Measurements from ENCODE around the gene HNRNPLL. TPM values are rescaled to one million over a fixed set of nuclear protein-coding genes. Genes with fewer than 3 reads are reported as not detected.
"Not testable (repeated sequence)": the region's sequence is repeated elsewhere in the genome, so short reads cannot be mapped to it uniquely, and the experiment has no call there.

The HNRNPLL gene
- total RNA-seq = 27.1 and 29.6 TPM in 2 replicates

DNA sequence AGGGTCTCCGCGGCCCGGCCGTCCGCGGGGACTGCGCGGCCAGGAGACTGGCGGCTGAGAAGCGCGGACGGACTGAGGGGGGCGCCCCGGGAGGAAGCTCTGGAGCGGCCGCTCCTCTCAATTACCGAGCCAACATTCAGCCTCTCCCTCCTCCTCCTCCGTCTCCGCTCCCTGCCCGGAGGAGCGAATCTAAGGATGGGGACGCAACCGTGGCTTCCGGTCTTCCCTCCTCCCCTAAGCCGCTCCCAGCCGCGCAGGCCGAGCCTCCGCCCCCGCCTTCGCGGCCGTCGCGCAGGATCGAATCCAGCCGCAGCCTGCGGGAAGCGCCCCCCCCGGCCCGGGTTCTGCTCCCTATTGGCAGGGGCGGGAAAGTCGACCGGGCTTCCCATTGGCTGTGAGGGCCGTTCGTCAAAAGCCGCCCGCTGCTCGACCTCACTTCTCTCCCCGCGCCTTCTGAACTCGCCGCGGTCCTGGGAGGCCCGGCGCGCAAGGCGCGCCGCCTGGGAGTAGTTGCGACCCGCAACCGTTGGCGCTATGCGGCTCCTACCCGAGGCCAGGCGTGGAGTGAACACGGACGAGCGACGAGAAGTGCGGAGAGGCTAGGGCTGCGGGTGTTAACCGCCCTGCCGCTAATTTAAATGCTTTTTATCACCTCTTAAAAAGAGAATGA is at the start of gene HNRNPLL:
Gene HNRNPLL (minus strand): TSS at position 197 of the 670 bp plus-strand sequence. CDS start 302 bp downstream, outside the sequence.
- peak; percentile 59 for DNase-seq (ENCODE audit: low read depth)
- TF ChIP-seq, protein P1, sequence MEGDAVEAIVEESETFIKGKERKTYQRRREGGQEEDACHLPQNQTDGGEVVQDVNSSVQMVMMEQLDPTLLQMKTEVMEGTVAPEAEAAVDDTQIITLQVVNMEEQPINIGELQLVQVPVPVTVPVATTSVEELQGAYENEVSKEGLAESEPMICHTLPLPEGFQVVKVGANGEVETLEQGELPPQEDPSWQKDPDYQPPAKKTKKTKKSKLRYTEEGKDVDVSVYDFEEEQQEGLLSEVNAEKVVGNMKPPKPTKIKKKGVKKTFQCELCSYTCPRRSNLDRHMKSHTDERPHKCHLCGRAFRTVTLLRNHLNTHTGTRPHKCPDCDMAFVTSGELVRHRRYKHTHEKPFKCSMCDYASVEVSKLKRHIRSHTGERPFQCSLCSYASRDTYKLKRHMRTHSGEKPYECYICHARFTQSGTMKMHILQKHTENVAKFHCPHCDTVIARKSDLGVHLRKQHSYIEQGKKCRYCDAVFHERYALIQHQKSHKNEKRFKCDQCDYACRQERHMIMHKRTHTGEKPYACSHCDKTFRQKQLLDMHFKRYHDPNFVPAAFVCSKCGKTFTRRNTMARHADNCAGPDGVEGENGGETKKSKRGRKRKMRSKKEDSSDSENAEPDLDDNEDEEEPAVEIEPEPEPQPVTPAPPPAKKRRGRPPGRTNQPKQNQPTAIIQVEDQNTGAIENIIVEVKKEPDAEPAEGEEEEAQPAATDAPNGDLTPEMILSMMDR (conservative IDR thresholded peaks at IDR 0.05; ENCODE audit: low read depth, low read length) = no peak

DNA sequence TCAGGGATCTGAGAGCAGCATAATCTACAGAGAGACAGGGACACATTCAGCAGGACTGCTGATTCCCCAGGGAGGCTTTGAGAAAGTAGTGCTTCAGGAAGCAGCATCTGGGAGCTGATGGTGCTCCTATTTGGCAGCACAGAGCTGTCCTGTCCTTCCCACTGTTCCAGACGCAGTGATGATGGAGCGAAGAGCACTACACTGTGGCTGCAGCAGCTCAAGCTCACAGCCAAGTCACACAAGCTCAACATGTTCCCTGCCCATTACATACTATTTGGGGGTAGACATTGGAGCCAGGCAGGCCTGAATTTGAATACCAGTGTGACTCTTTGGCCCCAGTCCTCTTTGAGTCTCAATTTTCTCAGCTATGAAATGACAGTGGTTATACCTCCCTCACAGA is 48.0 kb upstream of the HNRNPLL start:
- H3K4me3 ChIP-seq (ENCODE audit: low read depth, low read length) = no peak overlapping the region
- TF ChIP-seq, protein P1 (conservative IDR thresholded peaks at IDR 0.05; ENCODE audit: low read depth, low read length) = no peak
- no peak for DNase-seq (ENCODE audit: low read depth)

More for the DNA sequence above, at the start of gene HNRNPLL:
- peak within 1 kb of the TSS; percentile 89 for H3K4me3 ChIP-seq (ENCODE audit: low read depth, low read length)

DNA sequence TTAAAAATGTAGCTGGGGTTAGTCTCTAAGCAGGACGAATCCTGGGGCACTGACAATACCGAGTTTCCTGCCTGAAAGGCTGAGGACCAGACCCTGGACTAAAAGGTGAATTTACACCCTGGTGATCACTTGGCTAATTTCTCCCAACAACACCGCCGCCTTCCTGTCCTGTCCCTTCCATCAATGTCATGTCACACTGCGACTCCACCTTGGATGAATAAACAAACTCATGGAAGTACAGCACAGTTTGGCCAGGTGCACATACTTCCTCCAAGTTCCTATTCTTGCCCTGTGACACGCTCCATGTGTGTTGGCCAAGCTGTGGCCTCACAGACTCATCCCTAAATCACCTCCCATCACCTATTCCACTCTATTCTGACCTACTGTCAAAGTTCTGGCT is 47.3 kb upstream of the HNRNPLL start:
- TF ChIP-seq, protein P1 (conservative IDR thresholded peaks at IDR 0.05; ENCODE audit: low read depth, low read length) = no peak
- no peak for DNase-seq (ENCODE audit: low read depth)
- H3K4me3 ChIP-seq (ENCODE audit: low read depth, low read length) = no peak overlapping the region

DNA sequence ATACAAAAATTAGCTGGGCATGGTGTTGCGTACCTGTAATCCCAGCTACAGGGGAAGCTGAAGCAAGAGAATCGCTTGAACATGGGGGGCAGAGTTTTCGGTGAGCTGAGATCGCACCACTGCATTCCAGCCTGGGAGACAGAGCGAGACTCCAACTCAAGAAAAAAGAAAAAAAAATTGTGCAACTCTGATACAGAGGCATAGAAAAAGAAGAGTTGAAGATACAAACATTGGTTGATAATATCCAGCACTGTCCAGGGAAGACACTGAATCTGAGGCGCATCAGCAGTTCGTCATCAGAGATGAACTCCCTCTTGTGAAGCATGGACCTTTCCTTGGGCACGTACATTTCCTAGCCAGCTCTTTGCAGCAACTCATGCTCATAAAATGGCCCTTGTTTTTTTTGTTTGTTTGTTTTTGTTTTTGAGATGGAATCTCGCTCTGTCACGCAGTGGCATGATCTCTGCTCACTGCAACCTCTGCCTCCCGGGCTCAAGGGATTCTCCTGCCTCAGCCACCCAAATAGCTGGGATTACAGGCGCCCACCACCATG is 46.5 kb upstream of the HNRNPLL start:
- TF ChIP-seq, protein P1 (conservative IDR thresholded peaks at IDR 0.05; ENCODE audit: low read depth, low read length) = no peak
- no peak for DNase-seq (ENCODE audit: low read depth)
- H3K4me3 ChIP-seq (ENCODE audit: low read depth, low read length) = no peak overlapping the region

DNA sequence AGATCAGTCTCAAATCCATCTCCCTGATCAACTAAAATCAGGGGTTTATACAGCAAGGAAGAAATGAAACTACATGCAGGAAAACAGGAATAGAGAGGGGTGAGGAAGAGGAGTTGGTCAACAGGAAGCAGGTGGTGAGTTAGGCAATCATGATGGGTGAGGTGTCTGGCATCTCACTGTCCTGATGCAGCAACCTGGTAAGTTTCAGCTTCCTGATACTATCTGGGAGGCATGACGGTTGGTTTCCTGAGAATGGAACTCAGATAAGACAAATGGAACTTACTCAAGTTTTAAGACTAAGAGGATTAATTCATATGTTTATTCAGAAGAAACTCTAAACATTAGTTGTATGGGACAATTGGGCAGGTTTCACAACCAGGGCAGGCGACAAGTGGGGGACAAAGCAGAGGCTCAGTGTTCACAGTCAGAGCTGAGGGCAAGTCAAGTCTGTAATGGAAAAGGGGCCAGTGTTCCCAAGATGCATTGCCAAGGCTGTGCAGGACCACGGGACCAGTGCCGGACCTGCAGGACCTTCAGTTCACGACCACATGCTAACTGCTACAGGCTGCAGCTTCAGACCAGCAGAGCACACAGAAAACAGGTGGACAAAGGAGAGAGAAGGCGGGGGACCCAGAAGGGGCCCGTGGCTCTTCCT is 45.5 kb upstream of the HNRNPLL start:
- TF ChIP-seq, protein P1 (conservative IDR thresholded peaks at IDR 0.05; ENCODE audit: low read depth, low read length) = no peak
- H3K4me3 ChIP-seq (ENCODE audit: low read depth, low read length) = no peak overlapping the region
- no peak for DNase-seq (ENCODE audit: low read depth)

DNA sequence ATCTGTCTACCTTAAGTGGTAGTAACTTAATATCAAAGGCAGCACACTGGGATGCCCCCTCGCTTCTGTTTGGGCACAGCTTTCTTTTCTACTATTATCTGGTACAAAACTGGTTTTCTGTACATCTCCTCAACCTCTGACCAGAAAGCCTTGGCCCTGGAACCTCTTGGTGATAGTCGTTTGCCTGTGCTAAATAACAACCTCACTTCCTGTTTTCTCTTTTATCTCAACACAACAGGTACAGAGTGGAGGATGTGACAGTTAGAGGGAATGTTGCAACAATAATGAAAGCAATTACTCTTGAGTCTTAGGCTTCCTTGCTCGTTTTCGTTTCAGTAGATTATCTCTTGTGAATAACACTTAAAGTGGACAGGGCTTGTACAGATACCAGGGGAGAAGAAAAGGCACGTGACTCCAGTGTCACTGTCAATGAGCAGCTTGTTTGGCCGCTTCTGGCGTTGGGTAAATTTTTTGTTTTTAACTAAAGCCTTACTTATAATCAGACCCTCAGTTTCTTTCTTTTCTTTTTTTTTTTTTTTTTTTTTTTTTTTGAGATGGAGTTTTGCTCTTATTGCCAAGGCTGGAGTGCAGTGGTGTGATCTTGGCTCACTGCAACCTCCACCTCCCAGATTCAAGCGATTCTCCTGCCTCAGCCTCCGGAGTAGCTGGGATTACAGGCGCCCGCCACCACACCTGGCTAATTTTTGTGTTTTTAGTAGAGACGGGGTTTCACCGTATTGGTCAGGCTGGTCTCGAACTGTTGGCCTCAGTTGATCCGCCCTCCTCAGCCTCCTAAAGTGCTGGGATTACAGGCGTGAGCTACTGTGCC is 41.2 kb upstream of the HNRNPLL start:
- not testable (repeated sequence) for H3K4me3 ChIP-seq (ENCODE audit: low read depth, low read length); DNase-seq (ENCODE audit: low read depth)

Measured in epithelial cell of proximal tubule (primary cell).